BJ (cell line): ENCODE results near the gene JAKMIP1. TPM values are rescaled to one million over a fixed set of nuclear protein-coding genes. Genes with fewer than 3 reads are reported as not detected.

Source experiments
- CTCF ChIA-PET: fragments of 350-600 bp; formaldehyde crosslinking; extraction: SDS; loops from one replicate; lab custom pipeline; 2021; ENCODE audit warnings: antibody characterized with exemption, inconsistent platforms; lab: Yijun Ruan, JAX
- POLR2A ChIA-PET: fragments of 300-600 bp; sonication (Branson Sonifier 250); formaldehyde crosslinking; extraction: SDS; loops from one replicate; lab custom pipeline; 2021; ENCODE audit warnings: antibody characterized with exemption; lab: Charles Lee
- DNase-seq: peaks from one replicate; pipeline ENCODE4 v3.0.0-alpha.2; 2011; ENCODE audit warnings: low read depth
- H3K27me3 ChIP-seq: 2 replicates; pipeline ENCODE4 v1.6.0; 2011; ENCODE audit warnings: low read length; ENCODE audit not compliant: control insufficient read depth, insufficient read depth
- H3K36me3 ChIP-seq: 2 replicates; pipeline ENCODE4 v1.5.1; 2011; ENCODE audit warnings: low read length; ENCODE audit not compliant: control insufficient read depth, insufficient read depth
- H3K4me3 ChIP-seq: 2 replicates; pipeline ENCODE4 v1.5.1; 2011; ENCODE audit warnings: low read depth, mild to moderate bottlenecking, control low read depth, low read length
- CTCF ChIP-seq: IDR thresholded peaks from 2 replicates; pipeline ENCODE4 v1.5.1; 2011; ENCODE audit warnings: low read depth, mild to moderate bottlenecking, control low read depth, inconsistent platforms, low read length, moderate library complexity; ENCODE audit not compliant: insufficient read depth
- polyA plus RNA-seq: library from polyadenylated mRNA; depleted of rRNA; stranded (reverse); fragments of >200 nt; gene quantifications from 2 replicates; pipeline ENCODE4 v1.2.3, GENCODE V29; 2011

JAKMIP1 gene
- polyA plus RNA-seq, 1 experiment: not detected

GRCh38 chr4:6114601-6115000 lies 85.7 kb downstream of the JAKMIP1 start:
- Histone ChIP-seq H3K36me3 (no peaks in the 10 kb centered on the region), H3K27me3 (no peaks in the 10 kb centered on the region), H3K4me3 (no peak overlapping the region)
- POLR2A ChIA-PET: no interaction called here
- no peak for TF ChIP-seq CTCF
- no peak for DNase-seq
- CTCF ChIA-PET: no interaction called here

GRCh38 chr4:6114181-6114580 lies 86.2 kb downstream of the JAKMIP1 start:
- no peaks in the 10 kb centered on the region for H3K27me3 ChIP-seq
- H3K36me3 ChIP-seq: no peaks in the 10 kb centered on the region
- no peak for TF ChIP-seq CTCF
- DNase-seq: no peak
- ChIA-PET POLR2A (no interaction called here), CTCF (no interaction called here)
- H3K4me3 ChIP-seq: no peak overlapping the region

GRCh38 chr4:6113641-6114040 lies 86.7 kb downstream of the JAKMIP1 start:
- Histone ChIP-seq H3K4me3 (no peak overlapping the region), H3K27me3 (no peaks in the 10 kb centered on the region), H3K36me3 (no peaks in the 10 kb centered on the region)
- no peak for DNase-seq
- ChIA-PET POLR2A (no interaction called here), CTCF (no interaction called here)
- TF ChIP-seq CTCF: no peak

GRCh38 chr4:6112606-6113290 lies 87.6 kb downstream of the JAKMIP1 start:
- DNase-seq: no peak
- no peak for TF ChIP-seq CTCF
- Histone ChIP-seq H3K36me3 (no peaks in the 10 kb centered on the region), H3K4me3 (no peak overlapping the region), H3K27me3 (no peaks in the 10 kb centered on the region)
- ChIA-PET POLR2A (no interaction called here), CTCF (no interaction called here)

GRCh38 chr4:6111354-6111960 lies 88.9 kb downstream of the JAKMIP1 start:
- no peak for TF ChIP-seq CTCF
- Histone ChIP-seq H3K36me3 (no peaks in the 10 kb centered on the region), H3K27me3 (no peaks in the 10 kb centered on the region), H3K4me3 (no peak overlapping the region)
- no peak for DNase-seq
- ChIA-PET POLR2A (no interaction called here), CTCF (interaction anchor here (0.7 kb wide), 1 partner anchor 14 kb away, joined by 3 read pairs; no protein-coding TSS in a partner anchor)
